Measurements from ENCODE around the gene MARCHF3.

Gene MARCHF3

GRCh38 chr5:126865299-126865698, 165.1 kb downstream of the MARCHF3 start:
- Histone ChIP-seq H3K4me3 (replicated peaks; ENCODE audit: low read depth, low read length) (no peak overlapping the region), H3K36me3 (ENCODE audit: control insufficient read depth, insufficient read depth, low read length) (no peaks in the 10 kb centered on the region), H3K27me3 (replicated peaks; ENCODE audit: control insufficient read depth, insufficient read depth, low read length) (no peaks in the 10 kb centered on the region)
- TF ChIP-seq, protein P1, sequence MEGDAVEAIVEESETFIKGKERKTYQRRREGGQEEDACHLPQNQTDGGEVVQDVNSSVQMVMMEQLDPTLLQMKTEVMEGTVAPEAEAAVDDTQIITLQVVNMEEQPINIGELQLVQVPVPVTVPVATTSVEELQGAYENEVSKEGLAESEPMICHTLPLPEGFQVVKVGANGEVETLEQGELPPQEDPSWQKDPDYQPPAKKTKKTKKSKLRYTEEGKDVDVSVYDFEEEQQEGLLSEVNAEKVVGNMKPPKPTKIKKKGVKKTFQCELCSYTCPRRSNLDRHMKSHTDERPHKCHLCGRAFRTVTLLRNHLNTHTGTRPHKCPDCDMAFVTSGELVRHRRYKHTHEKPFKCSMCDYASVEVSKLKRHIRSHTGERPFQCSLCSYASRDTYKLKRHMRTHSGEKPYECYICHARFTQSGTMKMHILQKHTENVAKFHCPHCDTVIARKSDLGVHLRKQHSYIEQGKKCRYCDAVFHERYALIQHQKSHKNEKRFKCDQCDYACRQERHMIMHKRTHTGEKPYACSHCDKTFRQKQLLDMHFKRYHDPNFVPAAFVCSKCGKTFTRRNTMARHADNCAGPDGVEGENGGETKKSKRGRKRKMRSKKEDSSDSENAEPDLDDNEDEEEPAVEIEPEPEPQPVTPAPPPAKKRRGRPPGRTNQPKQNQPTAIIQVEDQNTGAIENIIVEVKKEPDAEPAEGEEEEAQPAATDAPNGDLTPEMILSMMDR (IDR thresholded peaks at IDR 0.05; ENCODE audit: insufficient read depth, low read length, poor library complexity, severe bottlenecking) = no peak
- no peak for DNase-seq (ENCODE audit: extremely low read depth, insufficient read length)

DNA sequence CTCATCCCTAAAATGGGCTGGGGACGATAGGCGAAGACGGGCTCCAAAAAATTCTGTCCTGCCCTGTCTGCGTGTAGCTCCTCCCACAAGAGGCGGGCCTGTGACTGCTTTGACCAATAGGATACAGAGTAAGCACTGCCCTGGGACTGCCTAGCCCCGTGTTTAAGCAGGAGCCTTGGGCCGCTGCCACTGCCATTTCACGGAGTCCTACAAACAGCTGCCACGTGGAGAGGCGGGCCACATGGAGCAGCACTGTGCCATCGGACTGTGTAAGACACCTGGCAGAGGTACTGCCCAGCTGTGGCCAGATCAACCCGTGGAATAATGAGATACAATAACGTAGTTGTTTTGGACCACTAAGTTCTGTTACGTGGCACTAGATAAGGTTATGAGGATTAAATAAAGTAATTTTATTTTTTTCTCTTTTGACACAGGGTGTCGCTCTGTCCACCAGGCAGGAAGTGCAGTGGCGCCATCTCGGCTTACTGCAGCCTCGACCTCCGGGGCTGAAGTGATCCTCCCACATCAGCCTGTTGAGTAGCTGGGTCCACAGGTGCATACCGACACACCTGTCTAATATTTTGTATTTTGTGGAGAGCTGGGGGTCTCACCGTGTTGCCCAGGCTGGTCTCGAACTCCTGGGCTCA, 166.2 kb downstream of the MARCHF3 start:
- Histone ChIP-seq H3K27me3 (replicated peaks; ENCODE audit: control insufficient read depth, insufficient read depth, low read length) (no peaks in the 10 kb centered on the region), H3K4me3 (replicated peaks; ENCODE audit: low read depth, low read length) (no peak overlapping the region), H3K36me3 (ENCODE audit: control insufficient read depth, insufficient read depth, low read length) (no peaks in the 10 kb centered on the region)
- no peak for DNase-seq (ENCODE audit: extremely low read depth, insufficient read length)
- TF ChIP-seq, protein P1 (IDR thresholded peaks at IDR 0.05; ENCODE audit: insufficient read depth, low read length, poor library complexity, severe bottlenecking) = no peak

GRCh38 chr5:126863402-126863801, 167.0 kb downstream of the MARCHF3 start:
- TF ChIP-seq, protein P1 (IDR thresholded peaks at IDR 0.05; ENCODE audit: insufficient read depth, low read length, poor library complexity, severe bottlenecking) = no peak
- H3K4me3 ChIP-seq (replicated peaks; ENCODE audit: low read depth, low read length) = no peak overlapping the region
- H3K27me3 ChIP-seq (replicated peaks; ENCODE audit: control insufficient read depth, insufficient read depth, low read length) = no peaks in the 10 kb centered on the region
- H3K36me3 ChIP-seq (ENCODE audit: control insufficient read depth, insufficient read depth, low read length) = no peaks in the 10 kb centered on the region
- DNase-seq (ENCODE audit: extremely low read depth, insufficient read length) = no peak

- TF ChIP-seq, protein P1 (IDR thresholded peaks at IDR 0.05; ENCODE audit: insufficient read depth, low read length, poor library complexity, severe bottlenecking) = no peak
- DNase-seq (ENCODE audit: extremely low read depth, insufficient read length) = no peak
- no peak overlapping the region for H3K4me3 ChIP-seq (replicated peaks; ENCODE audit: low read depth, low read length)
Observed at GRCh38 chr5:126858441-126858840, 171.9 kb downstream of the MARCHF3 start.

GRCh38 chr5:126857472-126858410, 172.6 kb downstream of the MARCHF3 start:
- Histone ChIP-seq H3K4me3 (replicated peaks; ENCODE audit: low read depth, low read length) (no peak overlapping the region), H3K27me3 (replicated peaks; ENCODE audit: control insufficient read depth, insufficient read depth, low read length) (no peaks in the 10 kb centered on the region), H3K36me3 (ENCODE audit: control insufficient read depth, insufficient read depth, low read length) (no peaks in the 10 kb centered on the region)
- DNase-seq (ENCODE audit: extremely low read depth, insufficient read length) = no peak
- TF ChIP-seq, protein P1 (IDR thresholded peaks at IDR 0.05; ENCODE audit: insufficient read depth, low read length, poor library complexity, severe bottlenecking) = no peak

More at GRCh38 chr5:126858441-126858840, 171.9 kb downstream of the MARCHF3 start:
- H3K27me3 ChIP-seq (replicated peaks; ENCODE audit: control insufficient read depth, insufficient read depth, low read length) = no peaks in the 10 kb centered on the region
- H3K36me3 ChIP-seq (ENCODE audit: control insufficient read depth, insufficient read depth, low read length) = no peaks in the 10 kb centered on the region

Data from GM06990 (cell line).